K562 (cell line): ENCODE results near the gene ZNF280C. TPM values are rescaled to one million over a fixed set of nuclear protein-coding genes. Genes with fewer than 3 reads are reported as not detected.
A peak's percentile ranks its signal among the peaks of the same experiment; 100 is the strongest.

Experiments used
- GATA2 ChIP-seq: sonication (generic); formaldehyde crosslinking; IDR thresholded peaks from 2 replicates; pipeline ENCODE4 v1.4.0; 2020; ENCODE audit warnings: mild to moderate bottlenecking, missing genetic modification reagents
- KDM1A ChIP-seq, 2 experiments: fragments of 450-650 bp; IDR thresholded peaks; 2 replicates each; pipeline ENCODE4 v1.6.1; 2016; ENCODE audit warnings: mild to moderate bottlenecking in 2 of 2
- REST ChIP-seq, 2 experiments: fragments of 450-650 bp; formaldehyde crosslinking in 1 of 2; IDR thresholded peaks; 2 replicates each; pipeline versions ENCODE4 v1.4.0 to v1.6.1; 2014 to 2020; ENCODE audit warnings: mild to moderate bottlenecking in 2 of 2, borderline replicate concordance in 1 of 2, low read depth in 1 of 2
- RNF2 ChIP-seq: sonication (generic); IDR thresholded peaks from 2 replicates; pipeline ENCODE4 v1.6.1; 2016
- SPI1 ChIP-seq: IDR thresholded peaks from 2 replicates; pipeline ENCODE4 v1.6.1; 2011; ENCODE audit warnings: low read depth, low read length, control low read depth, borderline replicate concordance
- TCFL5 ChIP-seq: fragments of 250-450 bp; sonication (Bioruptor Pico); conservative IDR thresholded peaks from 2 replicates; pipeline ENCODE4 v1.6.1; 2021; ENCODE audit warnings: mild to moderate bottlenecking, moderate library complexity, matching md5 sums
- USF2 ChIP-seq: sonication (generic); formaldehyde crosslinking; IDR thresholded peaks from 2 replicates; pipeline ENCODE4 v1.5.0; 2020; ENCODE audit warnings: missing genetic modification reagents
- ZFPM2 ChIP-seq: fragments of 250-450 bp; sonication (Bioruptor Pico); IDR thresholded peaks from 2 replicates; pipeline ENCODE4 v1.5.1; 2022; ENCODE audit warnings: mild to moderate bottlenecking
- ZNF318 ChIP-seq, 2 experiments: fragments of 450-650 bp; IDR thresholded peaks; 2 replicates each; pipeline ENCODE4 v1.6.1; 2016; ENCODE audit warnings: mild to moderate bottlenecking in 2 of 2, borderline replicate concordance in 1 of 2, low read depth in 1 of 2, moderate library complexity in 1 of 2
- ZNF644 ChIP-seq: fragments of 200-800 bp; sonication (Bioruptor generic); IDR thresholded peaks from 2 replicates; pipeline ENCODE4 v1.6.1; 2016; ENCODE audit warnings: low read depth, missing genetic modification characterization, missing compliant biosample characterization
- polyA plus RNA-seq, 8 experiments: library from polyadenylated mRNA; depleted of rRNA in 4 of 8; stranded (reverse) in 5 of 8; unstranded in 3 of 8; fragments of >200 nt; fragmentation: Nextera tagmentation in 2 of 8; fragmentation: Illumina TruSeq in 1 of 8; extraction: Ambion mirVana in 2 of 8; extraction: Trizol in 1 of 8; gene quantifications; 2 replicates each; pipeline versions ENCODE4 v1.2.1 to v1.2.3, GENCODE V29; 2011 to 2014; ENCODE audit warnings: inconsistent platforms in 1 of 8, missing spikeins in 1 of 8
- total RNA-seq, 7 experiments: library from RNA; depleted of rRNA in 6 of 7; stranded (reverse); fragments of >200 nt in 6 of 7; fragmentation: Illumina TruSeq in 2 of 7; extraction: Trizol in 2 of 7; gene quantifications; 2 replicates each; pipeline versions ENCODE4 v1.2.1 to v1.2.3, GENCODE V29; 2011 to 2021; ENCODE audit warnings: low replicate concordance in 1 of 7

ZNF280C gene
- total and polyA plus RNA-seq, 9 of the 15 experiments (the other 6 are each of a cell fraction or from before 2014, with no cell fraction given), result 1.6 to 8.3 (median 4.4) TPM

- TF ChIP-seq ZNF318 (IDR thresholded peaks at IDR 0.05; ENCODE audit: borderline replicate concordance in 1 of 2, low read depth in 1 of 2) (peak in 1 of 2 experiments; percentile 76; a peak in 2 of 4 replicates), ZNF644 (tag) (peak; percentile 89), GATA2 (CRISPR knock-in tag) (peak; percentile 95), TCFL5 (CRISPR knock-in tag) (no peak), REST (IDR thresholded peaks at IDR 0.05; ENCODE audit: borderline replicate concordance) (peak; percentile 16; the same call in 1 of the 2 replicates), REST (CRISPR knock-in tag; IDR thresholded peaks at IDR 0.05; ENCODE audit: low read depth) (no peak), ZFPM2 (CRISPR knock-in tag) (no peak), RNF2 (peak; percentile 95), USF2 (CRISPR knock-in tag) (no peak), SPI1 (peak; percentile 7; the same call in 1 of the 2 replicates), KDM1A (IDR thresholded peaks at IDR 0.05) (peak; percentile 99)
Observed at GRCh38 chrX:130179579-130180215, 89.0 kb downstream of the ZNF280C start (continued).
